ENCODE data around the gene LAMA2.

DNA sequence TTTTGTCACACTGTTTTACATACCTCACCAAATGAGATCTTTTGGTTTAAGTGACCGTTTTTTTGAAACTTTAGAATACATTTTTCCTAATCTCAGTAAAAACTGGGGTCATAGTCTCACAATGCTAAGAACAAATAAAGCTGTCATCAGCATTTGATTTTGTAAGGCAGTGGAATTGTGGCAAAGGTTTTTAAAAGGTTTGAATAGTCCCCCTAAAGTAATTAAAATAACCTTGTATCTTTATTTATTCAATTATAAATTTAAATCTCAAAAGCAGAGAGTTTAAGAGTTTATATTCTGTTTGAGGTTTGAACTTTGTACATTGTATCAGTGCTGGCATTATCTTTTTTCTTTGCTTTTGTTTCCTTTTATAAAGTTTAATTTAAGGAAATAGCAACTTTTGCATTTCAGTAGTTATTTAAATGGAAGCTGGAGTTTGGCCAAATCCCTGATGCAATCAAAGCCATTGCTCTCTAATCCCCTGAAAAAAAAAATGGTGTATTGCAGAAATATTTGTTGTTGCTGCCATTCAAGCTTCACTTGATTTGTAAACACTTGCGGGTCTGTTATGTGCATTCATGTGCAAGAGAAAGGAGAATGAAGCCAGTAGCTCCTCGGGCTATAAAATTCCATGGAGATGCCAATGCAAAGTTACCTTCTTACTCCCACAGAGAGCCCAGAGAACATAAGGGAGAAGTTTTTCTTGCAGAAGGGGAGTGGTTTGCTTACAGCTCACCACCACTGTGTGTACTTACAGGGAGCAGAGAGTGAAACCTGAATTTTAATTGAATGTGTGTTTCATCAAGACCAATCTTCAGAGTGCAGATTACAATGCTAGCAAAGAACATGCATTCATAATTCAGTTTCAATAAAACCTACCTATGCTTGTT is 435.2 kb downstream of the LAMA2 start:
- TF ChIP-seq, protein P1, sequence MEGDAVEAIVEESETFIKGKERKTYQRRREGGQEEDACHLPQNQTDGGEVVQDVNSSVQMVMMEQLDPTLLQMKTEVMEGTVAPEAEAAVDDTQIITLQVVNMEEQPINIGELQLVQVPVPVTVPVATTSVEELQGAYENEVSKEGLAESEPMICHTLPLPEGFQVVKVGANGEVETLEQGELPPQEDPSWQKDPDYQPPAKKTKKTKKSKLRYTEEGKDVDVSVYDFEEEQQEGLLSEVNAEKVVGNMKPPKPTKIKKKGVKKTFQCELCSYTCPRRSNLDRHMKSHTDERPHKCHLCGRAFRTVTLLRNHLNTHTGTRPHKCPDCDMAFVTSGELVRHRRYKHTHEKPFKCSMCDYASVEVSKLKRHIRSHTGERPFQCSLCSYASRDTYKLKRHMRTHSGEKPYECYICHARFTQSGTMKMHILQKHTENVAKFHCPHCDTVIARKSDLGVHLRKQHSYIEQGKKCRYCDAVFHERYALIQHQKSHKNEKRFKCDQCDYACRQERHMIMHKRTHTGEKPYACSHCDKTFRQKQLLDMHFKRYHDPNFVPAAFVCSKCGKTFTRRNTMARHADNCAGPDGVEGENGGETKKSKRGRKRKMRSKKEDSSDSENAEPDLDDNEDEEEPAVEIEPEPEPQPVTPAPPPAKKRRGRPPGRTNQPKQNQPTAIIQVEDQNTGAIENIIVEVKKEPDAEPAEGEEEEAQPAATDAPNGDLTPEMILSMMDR (IDR thresholded peaks at IDR 0.05; ENCODE audit: extremely low read depth in 1 of 2, insufficient read depth in 1 of 2, low read depth in 1 of 2, low read length in 2 of 2) = no peak
- no peak for TF ChIP-seq POLR2A (IDR thresholded peaks at IDR 0.05; ENCODE audit: low read depth, low read length)
- TF ChIP-seq EZH2 (IDR thresholded peaks at IDR 0.05; ENCODE audit: borderline replicate concordance, low read depth, low read length, severe bottlenecking) = no peak
- TF ChIP-seq, protein P2, sequence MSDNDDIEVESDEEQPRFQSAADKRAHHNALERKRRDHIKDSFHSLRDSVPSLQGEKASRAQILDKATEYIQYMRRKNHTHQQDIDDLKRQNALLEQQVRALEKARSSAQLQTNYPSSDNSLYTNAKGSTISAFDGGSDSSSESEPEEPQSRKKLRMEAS (IDR thresholded peaks at IDR 0.05; ENCODE audit: insufficient read depth, insufficient read length) = no peak
- TF ChIP-seq MYC (IDR thresholded peaks at IDR 0.05; ENCODE audit: low read depth, low read length) = no peak
- TF ChIP-seq JUN (IDR thresholded peaks at IDR 0.05; ENCODE audit: borderline replicate concordance, insufficient read depth, insufficient read length, low read depth) = no peak

Data from endothelial cell of umbilical vein (primary cell).